ENCODE measurements around the gene RPL11. TPM values are rescaled to one million over a fixed set of nuclear protein-coding genes. Genes with fewer than 3 reads are reported as not detected.

Gene RPL11
- total and polyA plus RNA-seq, 10 of the 15 experiments (the other 5 are each of a cell fraction or from before 2014, with no cell fraction given), result 968 to 4,611 (median 2,521) TPM

GRCh38 chr1:23657659-23658275 is 33.8 kb upstream of the RPL11 start:
- in situ Hi-C loops (cut with MboI), result no loop called here
- TF ChIP-seq CTCF (IDR thresholded peaks at IDR 0.05 in 2 of 3, conservative IDR thresholded peaks at IDR 0.05 in 1 of 3; ENCODE audit: control insufficient read depth in 2 of 3, extremely low read depth in 1 of 3, insufficient read depth in 1 of 3, low read depth in 3 of 3, low read length in 3 of 3), result peak; percentile 61 to 98 (median 91)
- TF ChIP-seq HDAC2 (IDR thresholded peaks at IDR 0.05), result no peak
- TF ChIP-seq NR2F1 (conservative IDR thresholded peaks at IDR 0.05), result 0 out of 2 replicates have a peak, but pooled peaks have one; percentile 22
- TF ChIP-seq YY1 (IDR thresholded peaks at IDR 0.05; ENCODE audit: low read depth, low read length), result 0 out of 2 replicates have a peak, but pooled peaks have one; percentile 26
- TF ChIP-seq SKIL (IDR thresholded peaks at IDR 0.05; ENCODE audit: low read depth, poor library complexity, severe bottlenecking), result no peak
- no peak for TF ChIP-seq IKZF2 (IDR thresholded peaks at IDR 0.05)
- TF ChIP-seq RAD21 (IDR thresholded peaks at IDR 0.05; ENCODE audit: insufficient read depth, low read depth, low read length), result peak; percentile 45
- H3K36me3 ChIP-seq (ENCODE audit: control insufficient read depth in 2 of 2, insufficient read depth in 2 of 2, low read length in 1 of 2), result no peaks in the 10 kb centered on the region
- no peaks in the 10 kb centered on the region for H3K79me2 ChIP-seq (ENCODE audit: control insufficient read depth, insufficient read depth, low read length)
- H3K27me3 ChIP-seq (replicated peaks in 1 of 2; ENCODE audit: control insufficient read depth in 2 of 2, insufficient read depth in 2 of 2, low read length in 1 of 2), result no peaks in the 10 kb centered on the region
- no peaks in the 10 kb centered on the region for H3K4me1 ChIP-seq (ENCODE audit: control insufficient read depth, insufficient read depth, low read length)
- CTCF ChIA-PET, result interaction anchor here (0.6 to 4.7 kb wide), 26 partner anchors 10 to 340 kb away, joined by 3 to 46 read pairs (median 5); partner anchors contain the start of genes PITHD1 and RPL11
- WGBS (ENCODE audit: insufficient coverage, insufficient replicate concordance, low lambda C conversion rate, missing lambda C conversion rate), result 49% methylated on average over 7 of the region's 7 CpGs
- no peak overlapping the region for H3K9ac ChIP-seq (ENCODE audit: control insufficient read depth, insufficient read depth, low read length)
- H3K27ac ChIP-seq (ENCODE audit: control insufficient read depth, insufficient read depth), result no peak overlapping the region
- H4K20me1 ChIP-seq (ENCODE audit: control insufficient read depth, insufficient read depth), result no peaks in the 10 kb centered on the region
- no peaks in the 10 kb centered on the region for H3K9me3 ChIP-seq (replicated peaks; ENCODE audit: control insufficient read depth, insufficient read depth, low read length)
- DNase-seq (ENCODE audit: low read depth, low spot score) (no peak), ATAC-seq (peak; percentile 97), FAIRE-seq (no peak)
- RAD21 ChIA-PET (ENCODE audit: unreplicated experiment), result interaction anchor here (1.0 to 1.9 kb wide), 2 partner anchors 20 to 94 kb away, joined by 3 to 7 read pairs; no protein-coding TSS in a partner anchor
- no peak overlapping the region for H2AFZ ChIP-seq (ENCODE audit: control insufficient read depth, low read depth, low read length)
- SMC1A ChIA-PET (ENCODE audit: uncharacterized antibody, unreplicated experiment), result interaction anchor here (0.6 to 1.8 kb wide), 7 partner anchors 15 to 236 kb away, joined by 3 to 6 read pairs (median 3); no protein-coding TSS in a partner anchor
- BruUV-seq (replicated peaks), result no TSS peak
- intact Hi-C loops (cut with micrococcal nuclease; ENCODE audit: unreplicated experiment), result loop anchor here (5.0 kb wide), 1 partner anchor 160 kb away; no protein-coding TSS in a partner anchor
- H3K4me2 ChIP-seq (ENCODE audit: control insufficient read depth, insufficient read depth), result no peak overlapping the region
- no peak overlapping the region for H3K4me3 ChIP-seq
- POLR2A ChIA-PET, result interaction anchor here (0.6 kb wide), 1 partner anchor 118 kb away, joined by 3 read pairs; no protein-coding TSS in a partner anchor

Data from GM12878 (cell line).